ENCODE data around the gene KIR2DL1. TPM values are rescaled to one million over a fixed set of nuclear protein-coding genes. Genes with fewer than 3 reads are reported as not detected.
"Not testable (repeated sequence)": the region's sequence is repeated elsewhere in the genome, so short reads cannot be mapped to it uniquely, and the experiment has no call there.

The KIR2DL1 gene
- total and polyA plus RNA-seq, 10 of the 15 experiments (the other 5 are each of a cell fraction or from before 2014, with no cell fraction given): 0.35 TPM; not detected in 9

DNA sequence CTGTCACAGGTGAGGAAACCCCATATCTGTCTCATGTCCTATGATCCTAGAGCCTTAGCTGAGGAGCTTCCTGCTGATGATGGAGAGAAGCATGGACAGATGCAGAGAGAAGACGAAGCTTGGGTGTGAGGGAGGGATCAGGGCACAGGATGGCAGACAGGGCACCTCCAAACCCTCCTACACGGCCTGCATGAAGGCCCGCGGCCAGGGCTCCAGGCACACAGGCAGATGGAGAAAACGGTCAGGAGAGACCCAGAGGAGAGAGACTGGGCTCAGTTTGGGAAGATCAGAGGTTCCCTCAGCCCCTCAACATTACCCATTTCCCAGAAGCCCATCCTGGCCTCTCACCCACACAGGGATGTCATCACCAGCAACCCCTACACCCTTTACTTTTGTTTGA lies 25.5 kb upstream of the KIR2DL1 start:
- H3K36me3 ChIP-seq (ENCODE audit: control insufficient read depth in 2 of 2, insufficient read depth in 2 of 2, low read length in 1 of 2); H3K27ac ChIP-seq (ENCODE audit: control insufficient read depth, insufficient read depth); H3K4me3 ChIP-seq; SMC1A ChIA-PET (ENCODE audit: uncharacterized antibody, unreplicated experiment); DNase-seq (ENCODE audit: low read depth, low spot score); H3K27me3 ChIP-seq (replicated peaks in 1 of 2; ENCODE audit: control insufficient read depth in 2 of 2, insufficient read depth in 2 of 2, low read length in 1 of 2); H3K9me3 ChIP-seq (replicated peaks; ENCODE audit: control insufficient read depth, insufficient read depth, low read length); H3K9ac ChIP-seq (ENCODE audit: control insufficient read depth, insufficient read depth, low read length); H3K4me1 ChIP-seq (ENCODE audit: control insufficient read depth, insufficient read depth, low read length); BruUV-seq (replicated peaks); ATAC-seq; RAD21 ChIA-PET (ENCODE audit: unreplicated experiment); CTCF ChIA-PET; in situ Hi-C loops (cut with MboI); H4K20me1 ChIP-seq (ENCODE audit: control insufficient read depth, insufficient read depth); H2AFZ ChIP-seq (ENCODE audit: control insufficient read depth, low read depth, low read length); intact Hi-C loops (cut with micrococcal nuclease; ENCODE audit: unreplicated experiment); POLR2A ChIA-PET; FAIRE-seq; H3K79me2 ChIP-seq (ENCODE audit: control insufficient read depth, insufficient read depth, low read length); H3K4me2 ChIP-seq (ENCODE audit: control insufficient read depth, insufficient read depth): not testable (repeated sequence)
- WGBS (ENCODE audit: insufficient coverage, insufficient replicate concordance, low lambda C conversion rate, missing lambda C conversion rate): 21% methylated on average over 5 of the region's 5 CpGs

DNA sequence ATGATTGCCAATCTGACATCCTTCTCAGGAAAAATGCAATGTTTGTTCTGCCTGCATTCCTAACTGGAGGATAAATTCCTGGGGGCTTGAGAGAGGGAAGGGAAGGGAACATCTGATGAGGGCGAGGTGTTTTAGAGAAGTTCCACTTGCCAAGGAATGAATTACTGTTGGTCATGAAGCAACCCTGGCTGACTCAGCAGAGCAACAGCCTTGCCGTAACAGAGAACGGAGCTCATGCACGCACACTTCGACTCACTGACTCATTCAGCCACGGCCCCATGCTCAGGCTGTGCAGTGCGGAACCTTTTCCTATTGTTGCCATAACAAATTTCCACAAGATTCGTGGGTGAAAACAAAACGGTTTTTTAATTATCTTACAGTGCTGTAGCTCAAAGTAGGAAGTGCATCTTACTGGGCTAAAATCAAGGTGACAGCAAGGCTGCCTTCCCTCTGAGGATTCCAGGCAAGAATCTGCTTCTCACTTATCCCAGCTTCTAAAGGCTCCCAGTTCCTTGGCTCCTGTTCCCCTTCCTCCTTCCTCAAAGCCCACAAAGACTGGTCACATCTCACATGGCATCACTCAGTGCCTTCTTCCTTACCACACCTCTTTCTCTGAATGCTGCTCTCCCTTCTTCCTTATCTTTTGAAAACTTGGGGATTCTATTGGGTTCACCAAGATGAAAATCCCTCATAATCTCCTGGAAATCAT lies 21.8 kb upstream of the KIR2DL1 start:
- H3K9me3 ChIP-seq (replicated peaks; ENCODE audit: control insufficient read depth, insufficient read depth, low read length); H3K4me3 ChIP-seq; H3K4me1 ChIP-seq (ENCODE audit: control insufficient read depth, insufficient read depth, low read length); RAD21 ChIA-PET (ENCODE audit: unreplicated experiment); in situ Hi-C loops (cut with MboI); BruUV-seq (replicated peaks); H3K4me2 ChIP-seq (ENCODE audit: control insufficient read depth, insufficient read depth); CTCF ChIA-PET; POLR2A ChIA-PET; FAIRE-seq; intact Hi-C loops (cut with micrococcal nuclease; ENCODE audit: unreplicated experiment); ATAC-seq; H3K27me3 ChIP-seq (replicated peaks in 1 of 2; ENCODE audit: control insufficient read depth in 2 of 2, insufficient read depth in 2 of 2, low read length in 1 of 2); H3K36me3 ChIP-seq (ENCODE audit: control insufficient read depth in 2 of 2, insufficient read depth in 2 of 2, low read length in 1 of 2); DNase-seq (ENCODE audit: low read depth, low spot score); SMC1A ChIA-PET (ENCODE audit: uncharacterized antibody, unreplicated experiment); H2AFZ ChIP-seq (ENCODE audit: control insufficient read depth, low read depth, low read length); H3K79me2 ChIP-seq (ENCODE audit: control insufficient read depth, insufficient read depth, low read length); H3K9ac ChIP-seq (ENCODE audit: control insufficient read depth, insufficient read depth, low read length); H3K27ac ChIP-seq (ENCODE audit: control insufficient read depth, insufficient read depth); H4K20me1 ChIP-seq (ENCODE audit: control insufficient read depth, insufficient read depth): not testable (repeated sequence)
- 39% methylated on average over 9 of the region's 9 CpGs for WGBS (ENCODE audit: insufficient coverage, insufficient replicate concordance, low lambda C conversion rate, missing lambda C conversion rate)

DNA sequence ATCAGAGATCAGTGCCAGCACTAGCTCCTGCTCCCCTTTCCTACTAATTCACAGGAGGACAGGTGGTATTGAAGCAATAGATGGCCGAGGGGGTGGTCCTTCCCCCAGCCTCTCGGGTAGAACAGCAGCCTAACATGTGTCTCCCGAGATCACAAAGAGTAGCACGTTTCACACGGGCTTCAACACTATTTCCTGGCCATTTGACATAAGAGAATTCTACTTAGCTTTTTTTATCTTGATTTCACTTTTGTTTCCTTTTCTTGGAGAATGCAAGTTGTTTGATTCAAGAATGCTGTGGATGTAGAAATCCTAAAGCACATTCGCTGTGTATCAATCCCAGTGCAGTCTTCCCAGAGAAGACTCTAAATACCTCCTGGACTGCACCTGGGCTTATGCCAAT lies 19.3 kb upstream of the KIR2DL1 start:
- intact Hi-C loops (cut with micrococcal nuclease; ENCODE audit: unreplicated experiment); H4K20me1 ChIP-seq (ENCODE audit: control insufficient read depth, insufficient read depth); H3K4me3 ChIP-seq; H3K4me2 ChIP-seq (ENCODE audit: control insufficient read depth, insufficient read depth); RAD21 ChIA-PET (ENCODE audit: unreplicated experiment); BruUV-seq (replicated peaks); CTCF ChIA-PET; H3K27ac ChIP-seq (ENCODE audit: control insufficient read depth, insufficient read depth); DNase-seq (ENCODE audit: low read depth, low spot score); H2AFZ ChIP-seq (ENCODE audit: control insufficient read depth, low read depth, low read length); in situ Hi-C loops (cut with MboI); H3K4me1 ChIP-seq (ENCODE audit: control insufficient read depth, insufficient read depth, low read length); H3K9ac ChIP-seq (ENCODE audit: control insufficient read depth, insufficient read depth, low read length); H3K9me3 ChIP-seq (replicated peaks; ENCODE audit: control insufficient read depth, insufficient read depth, low read length); ATAC-seq; H3K27me3 ChIP-seq (replicated peaks in 1 of 2; ENCODE audit: control insufficient read depth in 2 of 2, insufficient read depth in 2 of 2, low read length in 1 of 2); FAIRE-seq; H3K79me2 ChIP-seq (ENCODE audit: control insufficient read depth, insufficient read depth, low read length); H3K36me3 ChIP-seq (ENCODE audit: control insufficient read depth in 2 of 2, insufficient read depth in 2 of 2, low read length in 1 of 2); SMC1A ChIA-PET (ENCODE audit: uncharacterized antibody, unreplicated experiment); POLR2A ChIA-PET: not testable (repeated sequence)
- 11% methylated on average over 6 of the region's 6 CpGs for WGBS (ENCODE audit: insufficient coverage, insufficient replicate concordance, low lambda C conversion rate, missing lambda C conversion rate)

DNA sequence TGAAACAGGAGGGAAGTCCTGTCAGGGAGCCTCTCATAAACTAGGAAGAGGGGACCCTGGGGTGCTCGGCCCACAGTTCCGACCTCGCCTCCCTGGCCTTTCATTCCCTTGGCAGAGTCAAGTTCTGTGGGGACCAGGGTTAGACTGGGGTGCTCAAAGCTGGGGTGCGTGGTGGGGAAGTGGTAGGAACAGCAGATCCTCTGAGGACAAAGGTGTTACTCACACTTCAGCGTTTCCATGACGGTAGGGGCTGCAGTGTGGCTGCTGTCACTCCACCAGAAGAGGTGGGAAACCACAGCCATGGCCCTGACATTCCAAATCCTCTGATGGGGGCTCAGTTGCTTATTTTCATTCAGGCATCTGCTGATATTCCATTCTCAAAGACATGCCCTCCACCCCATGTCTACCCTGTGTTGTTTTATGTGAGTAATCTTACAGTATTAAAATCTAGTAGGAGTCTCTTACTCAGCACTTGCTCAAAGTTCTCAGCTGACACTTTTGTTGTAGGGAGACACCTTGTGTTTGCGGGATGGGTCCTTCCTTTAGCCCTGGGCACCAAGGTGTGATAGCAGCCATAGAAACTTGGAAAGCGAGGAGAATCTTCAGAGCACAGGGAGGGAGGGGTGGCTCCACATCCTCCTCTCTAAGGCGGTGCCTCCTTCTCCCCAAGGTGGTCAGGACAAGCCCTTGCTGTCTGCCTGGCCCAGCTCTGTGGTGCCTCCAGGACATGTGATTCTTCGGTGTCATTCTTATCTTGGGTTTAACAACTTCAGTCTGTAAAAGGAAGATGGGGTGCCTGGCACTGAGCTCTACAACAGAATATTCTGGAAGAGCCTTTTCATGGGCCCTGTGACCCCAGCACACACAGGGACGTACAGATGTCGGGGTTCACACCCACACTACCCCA lies 13.1 kb upstream of the KIR2DL1 start:
- H3K4me3 ChIP-seq; CTCF ChIA-PET; H3K9ac ChIP-seq (ENCODE audit: control insufficient read depth, insufficient read depth, low read length); H2AFZ ChIP-seq (ENCODE audit: control insufficient read depth, low read depth, low read length); ATAC-seq; FAIRE-seq; H3K79me2 ChIP-seq (ENCODE audit: control insufficient read depth, insufficient read depth, low read length); SMC1A ChIA-PET (ENCODE audit: uncharacterized antibody, unreplicated experiment); in situ Hi-C loops (cut with MboI); H4K20me1 ChIP-seq (ENCODE audit: control insufficient read depth, insufficient read depth); H3K4me1 ChIP-seq (ENCODE audit: control insufficient read depth, insufficient read depth, low read length); intact Hi-C loops (cut with micrococcal nuclease; ENCODE audit: unreplicated experiment); H3K36me3 ChIP-seq (ENCODE audit: control insufficient read depth in 2 of 2, insufficient read depth in 2 of 2, low read length in 1 of 2); H3K27ac ChIP-seq (ENCODE audit: control insufficient read depth, insufficient read depth); POLR2A ChIA-PET; H3K27me3 ChIP-seq (replicated peaks in 1 of 2; ENCODE audit: control insufficient read depth in 2 of 2, insufficient read depth in 2 of 2, low read length in 1 of 2); H3K9me3 ChIP-seq (replicated peaks; ENCODE audit: control insufficient read depth, insufficient read depth, low read length); DNase-seq (ENCODE audit: low read depth, low spot score); H3K4me2 ChIP-seq (ENCODE audit: control insufficient read depth, insufficient read depth); BruUV-seq (replicated peaks); RAD21 ChIA-PET (ENCODE audit: unreplicated experiment): not testable (repeated sequence)
- 15% methylated on average over 11 of the region's 12 CpGs for WGBS (ENCODE audit: insufficient coverage, insufficient replicate concordance, low lambda C conversion rate, missing lambda C conversion rate)
